ENCODE measurements around the gene KRT73. TPM values are rescaled to one million over a fixed set of nuclear protein-coding genes. Genes with fewer than 3 reads are reported as not detected.
A peak's percentile ranks its signal among the peaks of the same experiment; 100 is the strongest.

The KRT73 gene
- total RNA-seq, 1 donor from 2014 or later, result not detected

- peak overlapping the region; percentile 83 for H3K27ac Mint-ChIP-seq
- H3K9me3 Mint-ChIP-seq, result no peaks in the 10 kb centered on the region
- no peak for DNase-seq (ENCODE audit: extremely low spot score, unreplicated experiment)
- peaks cover 23% of the 10 kb centered on the region for H3K4me1 Mint-ChIP-seq (ENCODE audit: unreplicated experiment)
- H3K36me3 Mint-ChIP-seq, result no peaks in the 10 kb centered on the region
- peaks cover 8% of the 10 kb centered on the region for H3K27me3 Mint-ChIP-seq
- no peak overlapping the region for H3K4me3 Mint-ChIP-seq
- TF ChIP-seq CTCF (conservative IDR thresholded peaks at IDR 0.05), result no peak
Observed at GRCh38 chr12:52582486-52582885, 35.9 kb downstream of the KRT73 start.

- no peak overlapping the region for H3K27ac Mint-ChIP-seq
- peaks cover 20% of the 10 kb centered on the region for H3K4me1 Mint-ChIP-seq (ENCODE audit: unreplicated experiment)
- DNase-seq (ENCODE audit: extremely low spot score, unreplicated experiment), result no peak
- H3K27me3 Mint-ChIP-seq, result peaks cover 11% of the 10 kb centered on the region
- no peak for TF ChIP-seq CTCF (conservative IDR thresholded peaks at IDR 0.05)
- H3K9me3 Mint-ChIP-seq, result no peaks in the 10 kb centered on the region
- H3K36me3 Mint-ChIP-seq, result no peaks in the 10 kb centered on the region
- H3K4me3 Mint-ChIP-seq, result no peak overlapping the region
Observed at GRCh38 chr12:52581481-52581880, 36.9 kb downstream of the KRT73 start.

GRCh38 chr12:52581066-52581465 lies 37.3 kb downstream of the KRT73 start:
- Mint-ChIP-seq H3K9me3 (no peaks in the 10 kb centered on the region), H3K36me3 (no peaks in the 10 kb centered on the region), H3K27me3 (peaks cover 8% of the 10 kb centered on the region), H3K4me3 (no peak overlapping the region), H3K4me1 (ENCODE audit: unreplicated experiment) (peaks cover 20% of the 10 kb centered on the region), H3K27ac (no peak overlapping the region)
- no peak for DNase-seq (ENCODE audit: extremely low spot score, unreplicated experiment)
- no peak for TF ChIP-seq CTCF (conservative IDR thresholded peaks at IDR 0.05)

- no peaks in the 10 kb centered on the region for H3K36me3 Mint-ChIP-seq
- H3K27ac Mint-ChIP-seq, result peak overlapping the region; percentile 75
- H3K27me3 Mint-ChIP-seq, result peaks cover 6% of the 10 kb centered on the region
- peaks cover 20% of the 10 kb centered on the region for H3K4me1 Mint-ChIP-seq (ENCODE audit: unreplicated experiment)
- TF ChIP-seq CTCF (conservative IDR thresholded peaks at IDR 0.05), result no peak
- no peak overlapping the region for H3K4me3 Mint-ChIP-seq
- H3K9me3 Mint-ChIP-seq, result no peaks in the 10 kb centered on the region
- no peak for DNase-seq (ENCODE audit: extremely low spot score, unreplicated experiment)
Observed at GRCh38 chr12:52580496-52580895, 37.9 kb downstream of the KRT73 start.

GRCh38 chr12:52579468-52580465 lies 38.6 kb downstream of the KRT73 start:
- H3K4me3 Mint-ChIP-seq, result no peak overlapping the region
- H3K9me3 Mint-ChIP-seq, result no peaks in the 10 kb centered on the region
- DNase-seq (ENCODE audit: extremely low spot score, unreplicated experiment), result no peak
- H3K36me3 Mint-ChIP-seq, result no peaks in the 10 kb centered on the region
- H3K4me1 Mint-ChIP-seq (ENCODE audit: unreplicated experiment), result peaks cover 20% of the 10 kb centered on the region
- no peak for TF ChIP-seq CTCF (conservative IDR thresholded peaks at IDR 0.05)
- peak overlapping the region; percentile 75 for H3K27ac Mint-ChIP-seq
- peaks cover 5% of the 10 kb centered on the region for H3K27me3 Mint-ChIP-seq

Measured in type B pancreatic cell (in vitro differentiated cells).